Activated T-cell treated with anti-CD3 and anti-CD28 coated beads, Interleukin-2, amount 50 U/mL, for 1 hour (primary cell): Measurements from ENCODE around the gene ABCB9.
"Not testable (repeated sequence)": the region's sequence is repeated elsewhere in the genome, so short reads cannot be mapped to it uniquely, and the experiment has no call there.

ENCODE experiments used
- DNase-seq: peaks from one replicate; pipeline ENCODE4 v3.0.0-alpha.2; 2020

ABCB9 gene

DNA sequence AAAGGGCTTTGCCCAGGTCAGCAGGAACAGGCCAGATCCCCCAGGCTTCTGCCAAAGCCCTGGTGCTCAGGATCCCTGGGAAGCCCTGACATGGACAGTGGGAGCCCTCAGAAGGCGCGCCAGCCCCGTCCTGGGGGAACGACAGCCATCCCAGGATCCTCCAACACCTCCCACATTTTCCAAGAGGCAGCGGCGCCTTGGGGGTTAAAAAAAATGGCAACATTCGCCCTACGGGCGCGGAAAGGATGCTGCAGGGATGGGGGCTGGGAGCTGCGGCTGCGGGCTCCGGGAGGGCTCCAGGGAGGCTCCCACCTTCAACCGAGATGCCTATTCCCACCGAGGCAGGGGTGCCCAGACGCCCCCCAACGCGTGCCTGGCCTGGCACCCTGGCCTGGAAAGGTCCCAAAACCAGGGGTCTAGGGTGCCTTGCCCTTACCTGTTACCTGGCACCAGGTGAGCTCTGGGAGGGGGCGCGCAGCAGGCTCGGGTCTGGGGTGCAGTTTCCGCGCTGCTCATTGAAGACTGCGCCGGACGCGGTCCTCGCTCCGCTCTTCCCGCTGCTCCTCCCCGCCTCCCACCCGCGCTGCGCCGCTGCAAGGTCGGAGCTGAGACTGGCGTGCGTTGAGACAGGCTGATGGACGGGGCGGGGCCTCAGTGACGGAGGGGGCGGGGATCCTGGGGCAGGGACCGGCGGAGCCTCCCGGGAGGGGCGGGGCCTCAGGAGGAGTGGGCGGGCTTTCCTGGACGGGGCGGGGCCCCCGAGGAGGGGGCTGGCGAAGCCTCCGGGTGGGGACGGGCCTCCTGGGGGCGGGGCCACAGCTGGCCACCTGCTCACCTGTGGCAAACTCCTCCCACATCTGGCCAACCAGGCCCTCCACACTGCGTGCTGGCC is at the start of gene ABCB9:
TSS of gene ABCB9 (minus strand) at position 613 of the 892 bp plus-strand sequence. CDS start 6,228 bp downstream, outside the sequence.
- peak; percentile 96 for DNase-seq

DNA sequence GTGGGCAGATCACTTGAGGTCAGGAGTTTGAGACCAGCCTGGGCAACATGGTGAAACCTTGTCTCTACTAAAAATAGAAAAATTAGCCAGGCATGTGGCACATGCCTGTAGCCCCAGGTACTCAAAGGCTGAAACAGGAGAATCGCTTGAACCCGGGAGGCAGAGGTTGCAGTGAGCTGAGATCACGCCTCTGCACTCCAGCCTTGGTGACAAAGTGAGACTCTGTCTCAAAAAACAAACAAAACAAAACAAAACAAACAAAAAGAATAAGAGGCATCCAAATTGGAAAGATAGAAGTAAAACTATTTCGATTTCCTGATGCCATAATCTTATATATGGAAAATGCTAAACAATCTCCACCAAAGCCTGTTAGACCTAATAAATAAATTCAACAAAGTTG is 48.2 kb upstream of the ABCB9 start:
- DNase-seq: not testable (repeated sequence)

DNA sequence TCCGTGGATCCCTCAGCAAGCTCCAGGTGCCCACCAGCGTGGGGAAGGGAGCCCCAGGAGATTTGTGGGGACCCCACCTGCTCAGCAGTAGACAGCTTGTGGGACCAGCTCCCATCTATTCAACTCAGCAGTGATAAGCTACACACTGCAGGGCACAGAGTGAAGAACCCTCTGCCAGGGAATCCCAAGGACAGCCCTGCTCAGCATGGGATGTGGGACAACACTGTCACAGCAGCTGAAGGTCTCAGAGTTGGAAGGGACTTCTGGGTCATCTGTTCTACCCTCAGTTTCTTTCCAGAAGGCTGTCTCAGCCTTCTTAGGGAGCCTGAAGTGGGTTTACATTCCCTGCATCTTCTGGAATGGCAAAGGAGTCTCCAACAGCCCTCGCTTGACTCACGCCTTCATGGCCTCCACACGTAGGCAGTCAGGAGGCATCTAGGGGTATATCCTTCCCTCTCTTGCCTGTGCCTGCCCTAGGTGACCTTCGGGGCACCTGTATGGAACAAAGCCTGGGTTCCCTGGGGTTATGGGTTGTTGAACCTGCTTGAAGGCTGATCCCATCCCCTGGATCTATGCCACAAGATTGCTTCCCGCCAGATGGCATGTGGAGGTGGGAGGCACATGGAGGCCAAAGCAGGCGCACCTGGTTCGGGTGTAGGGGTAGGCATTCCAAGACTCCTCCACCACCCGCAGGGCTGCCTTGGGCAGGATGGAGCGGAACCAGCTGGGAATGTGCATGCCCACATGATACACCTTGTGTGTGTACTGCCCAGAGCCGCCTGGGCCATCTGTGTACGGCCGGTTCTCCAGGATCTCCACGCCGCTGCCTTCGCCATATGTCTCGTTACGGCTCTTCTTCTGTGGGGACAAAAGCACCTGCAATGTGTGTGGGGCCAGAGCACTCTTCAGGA is 47.2 kb upstream of the ABCB9 start:
- no peak for DNase-seq

DNA sequence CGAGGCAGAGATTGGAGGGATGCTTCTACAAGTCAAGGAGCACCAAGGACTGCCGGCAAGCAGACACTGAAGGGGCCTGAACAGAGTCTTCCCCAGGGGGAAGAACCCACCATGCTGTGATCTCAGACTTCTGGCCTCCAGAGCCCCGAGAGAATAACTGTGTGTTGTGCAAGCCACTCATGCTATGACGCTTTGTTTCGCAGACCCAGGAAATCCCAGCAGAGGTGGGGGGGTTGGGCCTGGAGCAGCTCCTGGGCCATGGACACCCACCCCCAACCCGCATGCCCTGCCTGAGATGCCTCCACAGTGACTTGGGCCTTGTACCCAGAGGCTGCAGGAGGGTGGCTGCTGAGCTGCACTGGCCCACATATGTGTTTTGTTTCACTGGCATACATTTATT is 45.4 kb upstream of the ABCB9 start:
- DNase-seq: no peak

DNA sequence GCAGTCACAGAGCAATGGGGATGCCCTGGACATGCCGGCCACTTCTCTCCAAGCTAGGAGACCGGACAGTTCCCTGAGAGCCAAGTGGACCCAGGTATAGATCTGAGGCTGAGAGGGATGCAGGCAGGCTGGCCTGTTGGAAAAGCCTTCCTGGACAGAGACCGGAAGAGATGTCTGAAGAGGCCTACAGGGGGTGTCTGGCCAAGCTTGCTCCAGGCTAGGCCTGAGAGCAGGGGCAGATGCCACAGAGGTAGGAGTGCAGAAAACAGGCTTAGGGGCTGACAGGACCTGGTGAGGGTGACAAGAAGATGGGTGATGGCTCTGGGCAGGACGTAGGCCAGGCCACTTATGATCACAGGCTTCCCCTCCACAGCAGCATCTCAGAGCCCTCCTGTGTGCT is 44.4 kb upstream of the ABCB9 start:
- no peak for DNase-seq

DNA sequence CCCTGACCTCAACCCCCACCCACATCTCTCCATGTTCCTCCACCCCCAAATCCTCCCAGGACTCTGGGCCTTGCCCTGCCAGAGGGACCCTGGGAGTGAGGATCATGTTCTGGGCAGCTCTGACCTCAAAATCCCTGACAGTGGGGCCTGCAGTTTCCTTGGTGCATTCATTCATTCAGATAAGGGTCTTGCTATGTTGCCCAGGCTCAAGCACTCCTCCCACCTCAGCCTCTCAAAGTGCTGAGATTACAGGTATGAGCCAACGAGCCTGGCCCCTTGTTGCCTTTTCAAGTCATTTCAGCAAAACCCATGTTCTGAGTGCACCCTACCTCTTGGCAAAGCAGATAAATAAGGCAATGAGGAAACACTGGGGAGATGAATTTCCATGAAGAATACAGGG is 43.8 kb upstream of the ABCB9 start:
- no peak for DNase-seq

DNA sequence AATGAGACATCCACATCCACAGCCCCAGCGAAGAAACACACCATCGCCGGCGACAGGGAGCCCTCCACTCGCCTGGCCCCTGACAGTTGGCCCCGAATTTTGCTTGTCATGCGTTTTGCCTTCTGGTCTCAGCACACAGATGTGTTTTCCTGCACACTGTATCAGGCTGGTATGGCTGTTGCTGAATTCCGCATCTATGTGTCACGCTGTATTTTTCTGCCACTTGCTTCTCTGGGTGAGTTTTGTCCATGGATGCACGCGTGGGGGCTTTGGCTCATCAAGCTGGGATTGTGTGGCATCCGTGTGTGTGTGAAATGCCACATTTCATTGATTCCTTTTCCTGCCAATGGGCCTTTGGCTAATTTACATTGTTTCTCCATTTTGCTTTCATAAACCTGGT is 40.7 kb upstream of the ABCB9 start:
- DNase-seq: no peak

DNA sequence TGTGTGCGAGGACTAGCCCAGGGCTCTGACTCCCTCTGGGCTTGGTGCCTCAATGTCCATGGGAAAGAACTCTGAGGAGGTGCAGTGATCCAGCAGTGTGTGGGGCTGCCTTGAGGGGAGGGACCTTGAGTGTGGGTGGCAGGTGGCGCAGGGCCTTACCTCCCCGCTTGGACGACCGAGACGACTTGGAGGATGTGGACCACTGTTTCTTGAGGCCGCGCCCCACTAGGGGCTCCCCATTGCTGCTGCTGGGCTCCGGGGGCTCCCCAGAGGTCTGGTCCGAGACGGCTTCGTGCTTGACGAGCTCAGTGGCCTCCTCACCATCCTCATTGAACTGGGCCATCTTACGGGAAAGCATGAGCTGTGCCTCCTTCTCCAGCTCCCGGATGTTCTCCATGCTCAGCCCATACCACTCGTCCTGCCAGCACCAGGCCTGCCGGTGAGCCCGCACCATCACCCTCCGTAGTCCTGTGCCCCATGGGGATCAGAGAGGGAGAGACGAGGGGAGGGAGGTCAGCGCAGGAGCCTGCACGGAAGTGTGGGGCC is 38.9 kb upstream of the ABCB9 start:
- DNase-seq: no peak

DNA sequence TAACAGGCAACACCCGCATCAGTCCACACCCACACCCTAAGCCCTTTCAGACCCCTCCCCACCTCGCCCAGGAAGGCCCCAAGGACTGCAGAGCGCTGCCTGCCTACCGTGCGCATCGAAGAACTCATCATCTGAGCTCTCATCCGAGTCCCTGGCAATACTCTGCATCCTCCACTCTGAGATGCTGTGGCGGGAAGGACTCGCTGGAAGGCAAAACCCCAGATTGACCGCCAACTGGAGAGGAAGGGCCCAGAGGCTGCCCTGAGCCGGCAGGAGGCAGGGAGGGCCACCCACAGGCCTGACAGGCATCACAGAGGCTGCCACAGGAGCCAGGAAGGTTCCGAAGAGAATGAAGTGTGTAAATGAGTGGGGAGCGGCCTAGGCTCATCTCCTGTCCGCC is 38.0 kb upstream of the ABCB9 start:
- DNase-seq: no peak

DNA sequence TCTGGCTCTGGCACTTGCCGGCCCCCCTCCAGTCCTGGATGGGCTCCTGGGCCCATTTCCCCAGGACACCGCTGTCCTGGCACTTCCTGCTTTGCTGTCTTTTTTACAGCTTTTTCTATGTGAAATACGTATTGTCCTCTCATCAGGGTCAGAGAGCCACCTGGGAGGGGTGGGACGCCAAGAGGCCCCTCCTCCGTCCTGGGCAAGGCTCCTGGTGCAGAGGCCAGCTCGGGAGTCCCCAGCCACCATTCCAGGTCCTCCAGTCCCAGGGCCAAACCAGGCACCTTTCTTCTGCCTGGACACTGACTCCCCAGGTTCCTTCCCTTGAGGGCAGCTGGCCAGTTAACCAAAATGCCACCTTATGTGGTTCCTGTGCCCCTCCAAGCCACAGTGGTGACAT is 37.0 kb upstream of the ABCB9 start:
- DNase-seq: no peak

DNA sequence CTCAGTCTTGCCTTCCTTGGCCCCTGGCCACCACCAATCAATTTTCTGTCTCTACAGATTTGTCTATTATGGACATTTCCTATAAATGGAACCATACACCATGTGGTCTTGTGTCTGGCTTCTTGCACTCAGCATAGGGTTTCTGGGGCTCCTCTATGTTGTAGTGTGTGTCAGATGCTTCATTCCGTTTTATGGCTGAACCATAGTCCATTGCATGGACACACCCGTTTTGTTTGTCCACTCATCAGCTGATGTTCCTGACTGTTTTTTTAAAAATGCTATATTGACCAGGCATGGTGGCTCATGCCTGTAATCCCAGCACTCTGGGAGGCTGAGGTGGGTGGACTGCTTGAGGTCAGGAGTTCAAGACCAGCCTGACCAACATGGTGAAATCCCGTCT is 35.2 kb upstream of the ABCB9 start:
- no peak for DNase-seq

DNA sequence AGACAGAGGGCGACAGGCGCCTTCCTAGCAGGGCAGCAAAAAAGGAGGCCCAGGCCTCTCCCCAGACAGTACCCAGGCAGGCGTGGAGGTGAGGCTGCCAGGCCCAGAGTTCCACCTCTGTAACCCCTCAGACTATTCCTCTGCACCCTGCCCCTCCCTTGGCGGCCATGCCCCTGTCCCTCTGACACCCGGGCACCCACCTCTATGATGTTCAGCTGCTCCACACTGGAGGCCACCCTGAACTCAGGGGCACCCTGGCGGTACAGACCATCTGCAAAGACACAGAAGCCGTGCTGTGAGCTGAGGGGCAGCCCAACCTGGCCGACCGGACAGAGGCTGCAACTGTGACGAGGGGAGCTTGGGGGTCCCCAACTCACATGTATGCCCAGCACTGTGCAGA is 34.3 kb upstream of the ABCB9 start:
- no peak for DNase-seq

DNA sequence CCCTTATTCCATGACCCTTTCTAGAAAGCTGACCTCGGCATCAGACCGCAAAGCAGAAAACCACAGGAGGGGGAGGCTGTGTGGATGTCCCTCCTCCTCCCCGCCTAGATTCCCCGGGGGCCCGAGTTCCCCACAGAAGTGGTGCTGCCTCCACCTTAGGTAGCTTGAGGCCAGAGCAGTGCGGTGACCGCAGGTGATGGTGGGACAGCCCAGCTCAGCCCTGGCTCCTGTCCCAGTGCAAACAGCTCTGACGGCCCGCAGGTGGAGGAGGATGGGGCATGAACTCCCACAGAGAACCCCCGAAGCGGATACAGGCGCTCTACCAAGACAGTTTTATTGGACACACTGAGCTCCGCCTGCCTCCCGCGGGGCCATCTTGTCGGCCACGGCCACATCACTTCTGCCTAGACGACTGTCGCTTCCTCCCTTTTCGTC is 33.7 kb upstream of the ABCB9 start:
- DNase-seq: no peak

DNA sequence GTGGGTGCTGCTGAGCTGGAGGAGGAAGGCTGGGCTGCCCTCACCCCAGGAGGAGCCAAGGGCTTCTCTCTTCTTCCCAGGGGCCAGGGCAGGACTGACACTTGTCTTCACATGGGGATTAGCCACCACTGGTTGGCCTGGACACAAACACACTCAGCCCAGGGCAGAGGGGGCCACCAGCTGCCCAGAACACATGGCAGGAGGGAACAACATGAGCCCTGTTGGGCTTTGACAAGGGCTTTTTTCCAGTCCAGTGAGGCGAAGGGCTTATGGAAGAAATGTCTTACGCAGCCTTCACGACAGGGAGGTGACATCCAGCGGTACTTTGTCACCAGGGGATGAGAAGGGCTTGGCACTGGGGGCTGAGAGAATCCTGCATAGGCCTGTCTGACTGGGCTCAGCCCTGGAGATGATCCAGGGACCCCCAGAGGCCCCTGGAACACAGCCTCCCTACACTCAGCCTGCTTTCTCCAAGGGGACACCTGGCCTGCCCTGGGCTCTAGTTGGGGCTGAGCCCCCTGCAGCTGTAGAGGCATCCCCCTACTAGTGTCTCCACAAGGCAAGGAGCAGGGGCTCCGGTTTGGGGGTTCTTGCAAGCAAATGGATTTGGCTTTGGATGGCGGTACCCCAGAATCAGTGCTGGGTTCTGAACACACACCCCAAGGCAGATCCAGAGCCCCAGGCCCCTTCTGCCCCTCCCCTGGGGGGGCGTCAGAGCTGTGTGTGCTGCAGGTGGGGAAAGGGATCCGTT is 33.1 kb upstream of the ABCB9 start:
- no peak for DNase-seq

DNA sequence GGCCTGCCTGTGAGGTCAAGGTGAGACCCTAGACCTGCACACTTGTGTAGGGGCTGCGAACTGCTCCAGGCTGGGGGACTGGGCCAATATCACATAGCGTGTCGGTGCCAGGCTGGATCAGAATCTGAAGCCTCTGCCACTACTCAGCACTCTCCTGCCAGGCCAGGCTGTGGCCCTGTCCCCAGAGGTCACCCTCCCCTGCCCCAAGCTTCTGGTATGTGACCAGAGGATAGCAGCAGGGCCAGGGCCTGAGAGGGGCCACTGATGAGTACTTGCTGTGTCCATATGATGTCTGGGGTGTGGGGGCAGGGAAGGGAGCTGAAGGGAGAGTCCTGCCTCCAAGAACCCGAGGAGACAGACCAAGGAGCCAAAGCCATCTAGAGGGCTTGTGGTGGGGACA is 32.1 kb upstream of the ABCB9 start:
- DNase-seq: no peak

DNA sequence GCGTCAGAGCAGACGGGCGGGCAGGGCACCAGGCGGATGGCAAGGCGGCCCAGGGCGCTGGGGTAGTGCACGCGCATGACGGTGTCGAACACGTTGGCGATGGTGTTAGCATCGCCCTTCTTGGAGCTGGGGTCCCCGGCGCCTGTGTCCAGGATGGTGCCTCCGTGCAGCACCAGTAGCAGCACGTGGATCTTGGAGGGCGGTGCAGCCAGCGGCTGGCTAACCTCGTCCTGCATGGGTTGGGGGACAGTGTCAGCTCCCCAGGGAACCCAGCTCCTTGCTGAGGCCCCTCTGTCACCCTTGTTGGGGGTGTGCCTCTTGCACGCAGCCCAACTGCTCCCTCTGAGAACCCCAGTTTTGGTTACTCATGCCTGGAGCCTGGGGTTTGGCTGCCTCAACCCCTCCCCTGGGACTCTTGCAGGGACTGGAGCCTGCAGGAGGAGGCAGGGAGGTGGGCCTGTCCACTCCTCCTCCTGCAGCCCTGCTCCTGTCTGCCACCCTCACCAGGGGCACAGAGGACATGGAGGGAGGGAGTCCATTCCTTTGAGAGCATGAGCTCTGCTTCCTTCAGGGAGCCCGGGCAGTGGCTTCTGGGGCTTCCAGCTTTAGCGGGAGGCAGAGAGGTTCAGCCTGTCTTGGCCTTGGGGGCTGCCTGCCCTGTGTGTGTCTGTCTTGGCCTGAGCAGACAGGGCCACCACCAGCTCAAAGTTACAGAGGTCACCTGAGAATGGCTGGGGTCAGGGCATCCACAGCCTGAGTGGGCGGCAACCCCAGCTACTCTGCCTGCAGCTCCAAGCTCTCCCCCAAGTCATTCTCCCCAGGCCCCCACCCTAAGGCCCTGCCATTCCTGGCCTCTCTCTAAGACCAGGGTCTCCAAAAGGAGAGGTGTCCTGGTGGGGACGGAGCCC is 31.3 kb upstream of the ABCB9 start:
- no peak for DNase-seq

DNA sequence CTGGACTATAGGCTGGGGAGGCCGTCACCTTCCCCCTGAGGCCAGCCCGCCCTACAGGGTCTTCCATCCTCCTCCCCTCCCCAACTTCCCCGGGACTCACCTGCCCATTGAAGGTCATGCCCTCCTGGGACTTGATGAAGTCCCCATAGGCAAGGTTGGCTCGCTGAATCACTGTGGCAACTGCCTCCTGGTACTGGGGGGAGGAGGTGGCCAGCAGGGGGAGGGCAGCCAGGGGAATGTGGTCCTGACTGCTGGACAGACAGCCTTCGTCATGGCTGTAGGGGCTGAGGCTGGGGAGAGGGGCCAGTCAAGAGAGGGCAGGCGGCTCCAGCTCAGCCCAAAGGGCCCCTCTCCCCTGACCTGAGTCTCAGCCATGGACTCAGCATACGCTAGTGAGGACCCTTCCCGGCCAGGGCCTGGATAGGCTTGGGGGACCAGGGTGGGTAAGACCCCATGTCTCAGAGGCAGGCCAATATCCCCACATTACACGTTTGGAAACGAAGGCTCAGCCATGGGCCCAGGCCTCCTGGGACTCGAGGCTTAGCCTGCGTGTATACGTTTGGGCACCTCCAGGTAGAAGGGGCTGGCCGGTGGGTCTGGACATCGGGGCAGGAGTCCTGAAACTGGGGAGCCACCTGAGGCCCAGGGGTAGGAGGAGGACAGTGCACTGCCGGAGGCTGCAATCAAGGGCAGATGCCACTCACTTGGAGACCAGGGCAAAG is 30.5 kb upstream of the ABCB9 start:
- no peak for DNase-seq

DNA sequence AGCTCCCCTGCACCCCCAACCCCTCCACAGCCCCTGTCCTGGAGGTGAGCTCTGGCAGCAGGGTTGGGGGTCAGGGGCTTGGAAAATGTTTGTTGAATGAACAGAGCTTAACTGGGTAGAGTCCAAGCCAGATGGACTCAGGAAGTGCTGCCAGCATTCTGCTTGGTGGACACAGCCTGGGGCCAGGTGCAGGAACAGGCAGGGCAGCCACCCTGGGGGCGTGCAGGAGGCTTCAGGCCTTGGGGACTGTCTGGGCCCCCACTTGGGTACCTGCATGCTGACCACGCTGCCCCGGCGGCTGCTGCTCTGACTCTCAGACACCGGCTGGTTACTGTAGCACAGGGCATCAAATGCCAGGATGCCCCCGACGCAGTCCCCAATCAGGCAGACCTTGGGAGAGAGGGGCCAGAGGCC is 29.9 kb upstream of the ABCB9 start:
- no peak for DNase-seq

DNA sequence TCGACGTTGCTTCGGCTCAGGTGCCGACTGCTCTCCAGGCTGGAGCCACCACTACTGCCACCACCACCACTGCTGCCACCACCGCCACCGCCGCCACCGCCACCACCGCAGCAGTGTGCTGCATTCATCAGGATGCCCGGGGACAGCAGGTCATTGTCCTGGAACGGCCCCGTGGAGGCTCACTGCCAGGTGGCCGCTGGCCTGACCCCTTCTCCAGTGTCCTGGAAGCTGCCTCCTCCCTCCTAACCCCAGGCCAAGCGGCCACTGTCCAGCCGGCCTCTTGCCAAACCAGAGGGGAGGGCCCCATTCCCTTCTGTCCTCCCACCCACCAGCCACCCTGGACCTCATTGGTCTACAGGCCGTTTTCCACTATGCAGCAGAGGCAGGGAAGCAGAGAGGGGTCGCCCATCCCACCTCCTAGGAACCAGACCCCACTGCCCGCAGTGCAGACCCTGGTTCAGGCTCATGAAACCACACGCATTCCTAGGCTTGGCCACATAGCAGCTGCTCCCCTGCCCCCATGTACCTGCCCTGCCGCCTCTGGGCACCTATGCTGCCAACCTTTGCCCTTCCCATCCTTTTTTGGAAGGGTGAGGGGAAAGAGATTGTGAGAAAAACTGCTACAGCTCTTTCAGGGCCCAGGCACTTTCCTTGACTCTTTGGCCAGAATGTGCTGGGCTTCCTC is 29.4 kb upstream of the ABCB9 start:
- no peak for DNase-seq

DNA sequence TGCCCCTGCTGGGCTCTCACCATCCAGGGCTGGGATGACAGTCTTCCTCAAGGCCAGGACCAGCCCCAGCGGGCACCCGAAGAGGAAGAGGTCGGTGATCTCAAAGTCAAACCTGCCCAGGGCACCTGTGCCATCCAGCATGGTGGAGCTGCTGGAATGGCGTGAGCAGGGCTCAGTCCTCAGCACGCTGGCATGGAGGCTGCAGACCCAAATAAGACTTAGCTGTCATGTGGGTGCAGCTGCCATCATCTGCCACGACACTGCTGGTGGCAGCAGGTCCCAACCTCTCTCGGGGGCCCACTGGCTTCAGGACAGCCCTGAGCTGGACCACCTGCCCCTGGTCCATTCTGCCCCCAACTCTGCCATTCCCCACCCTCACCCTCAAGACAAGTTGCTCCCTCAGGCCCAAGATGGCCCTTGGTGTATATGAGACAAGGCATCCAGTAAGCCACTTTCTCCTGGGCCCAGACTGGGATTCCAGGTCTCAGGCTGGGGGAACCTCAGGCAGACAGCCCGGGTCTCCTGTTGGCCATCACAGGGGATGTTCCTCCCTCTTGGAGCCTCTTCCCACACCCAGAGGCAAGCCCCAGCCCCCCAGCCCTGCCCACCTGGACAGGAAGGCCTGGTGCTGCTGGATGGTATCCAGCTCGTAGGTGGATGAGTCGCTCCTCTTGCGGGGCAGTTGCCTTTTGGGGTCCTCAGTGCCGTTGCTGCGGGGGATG is 28.7 kb upstream of the ABCB9 start:
- no peak for DNase-seq
